ENCODE data around the gene DERL2. TPM values are rescaled to one million over a fixed set of nuclear protein-coding genes. Genes with fewer than 3 reads are reported as not detected.

DERL2 gene
- total and polyA plus RNA-seq, 9 of the 15 experiments (the other 6 are each of a cell fraction or from before 2014, with no cell fraction given) = 11.5 to 105 (median 30.7) TPM

GRCh38 chr17:5486206-5487124, 487 bp upstream of the DERL2 start, which contains the start of gene MIS12 (continued):
- no peak for TF ChIP-seq ZNF280A (IDR thresholded peaks at IDR 0.05; ENCODE audit: low read depth, partially characterized antibody)
- no peak for TF ChIP-seq CBX8 (IDR thresholded peaks at IDR 0.05; ENCODE audit: borderline replicate concordance, extremely low read depth, low read depth, low read length, poor library complexity, severe bottlenecking)
- TF ChIP-seq FUS (optimal IDR thresholded peaks at IDR 0.05; ENCODE audit: low read depth, low read length) = no peak
- no peak; the same call in 1 of the 2 replicates for TF ChIP-seq LEF1 (IDR thresholded peaks at IDR 0.05)
- no peak for TF ChIP-seq PTRF (tag; IDR thresholded peaks at IDR 0.05)
- peak; percentile 90 for TF ChIP-seq PKNOX1 (IDR thresholded peaks at IDR 0.05)
- peak; percentile 46; the same call in 1 of the 2 replicates for TF ChIP-seq SOX6 (IDR thresholded peaks at IDR 0.05)
- TF ChIP-seq SIX5 (IDR thresholded peaks at IDR 0.05; ENCODE audit: borderline replicate concordance in 1 of 2, insufficient read depth in 1 of 2, low read depth in 1 of 2, low read length in 2 of 2) = no peak
- TF ChIP-seq ZKSCAN8 (CRISPR knock-in tag; IDR thresholded peaks at IDR 0.05) = no peak
- TF ChIP-seq POLR2H (tag; IDR thresholded peaks at IDR 0.05; ENCODE audit: low read depth) = peak; percentile 92
- no peak for TF ChIP-seq MIER1 (IDR thresholded peaks at IDR 0.05; ENCODE audit: low read depth)
- TF ChIP-seq ZNF174 (CRISPR knock-in tag; IDR thresholded peaks at IDR 0.05) = no peak
- no peak for TF ChIP-seq HOXB6 (CRISPR knock-in tag; IDR thresholded peaks at IDR 0.05; ENCODE audit: borderline replicate concordance)
- no peak for TF ChIP-seq SNAPC5 (CRISPR knock-in tag; IDR thresholded peaks at IDR 0.05)
- no peak for TF ChIP-seq ARID4B (CRISPR knock-in tag; IDR thresholded peaks at IDR 0.05)
- no peak for TF ChIP-seq ILF3 (IDR thresholded peaks at IDR 0.05; ENCODE audit: borderline replicate concordance)
- TF ChIP-seq HSF4 (CRISPR knock-in tag; IDR thresholded peaks at IDR 0.05; ENCODE audit: borderline replicate concordance) = no peak
- no peak for TF ChIP-seq ZNF512 (tag; IDR thresholded peaks at IDR 0.05)
